ENCODE data around the gene NT5DC4.

Gene NT5DC4

DNA sequence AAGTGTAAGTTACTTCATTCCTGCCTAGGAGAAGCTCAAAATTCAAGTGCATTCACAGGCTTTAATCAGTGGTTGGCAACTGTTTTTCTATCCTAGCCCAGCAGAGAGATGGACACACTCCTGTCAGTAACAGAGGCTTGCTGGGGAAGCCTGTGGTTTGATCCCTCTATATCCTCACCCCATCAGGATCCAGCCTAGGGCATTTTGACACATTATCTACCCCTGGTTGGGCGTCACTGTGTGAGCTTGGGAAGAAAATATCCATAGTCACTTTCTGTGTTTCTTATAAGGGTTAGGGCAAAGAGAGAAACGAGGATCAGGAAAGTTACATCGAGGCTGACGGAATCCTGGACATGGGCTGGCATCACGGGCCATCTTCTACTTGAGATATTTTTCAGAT lies 10.0 kb downstream of the NT5DC4 start:
- no peaks in the 10 kb centered on the region for H3K4me1 ChIP-seq (ENCODE audit: insufficient read depth, low read length)
- no peaks in the 10 kb centered on the region for H3K27me3 ChIP-seq (ENCODE audit: insufficient read depth, low read length)
- H3K4me3 ChIP-seq (ENCODE audit: low read length) = no peak overlapping the region
- no peaks in the 10 kb centered on the region for H3K36me3 ChIP-seq (ENCODE audit: insufficient read depth, low read length)
- no peaks in the 10 kb centered on the region for H3K9me3 ChIP-seq (ENCODE audit: low read length)
- H2AFZ ChIP-seq (ENCODE audit: low read depth, low read length) = no peak overlapping the region

DNA sequence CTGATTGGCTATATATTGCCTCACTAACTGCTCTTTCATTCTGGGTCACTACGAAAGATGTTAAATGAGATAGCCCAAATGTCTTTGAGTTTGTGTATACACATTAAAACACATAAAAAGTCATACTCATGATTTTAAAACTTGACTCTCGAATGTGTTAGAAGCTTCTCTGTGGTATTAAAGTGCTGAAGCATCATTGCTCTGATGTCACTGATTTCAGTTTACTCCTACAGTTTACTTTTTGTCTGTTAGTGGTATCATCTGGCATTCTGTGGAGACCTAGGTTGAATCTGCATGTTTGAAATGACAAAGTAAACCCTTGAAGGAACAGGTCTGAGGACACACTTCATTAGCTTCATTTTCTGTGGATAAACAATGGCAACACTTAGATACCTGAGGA lies 10.7 kb downstream of the NT5DC4 start:
- no peak overlapping the region for H2AFZ ChIP-seq (ENCODE audit: low read depth, low read length)
- H3K9me3 ChIP-seq (ENCODE audit: low read length) = no peaks in the 10 kb centered on the region
- H3K4me1 ChIP-seq (ENCODE audit: insufficient read depth, low read length) = no peaks in the 10 kb centered on the region
- no peaks in the 10 kb centered on the region for H3K27me3 ChIP-seq (ENCODE audit: insufficient read depth, low read length)
- H3K4me3 ChIP-seq (ENCODE audit: low read length) = no peak overlapping the region
- H3K36me3 ChIP-seq (ENCODE audit: insufficient read depth, low read length) = no peaks in the 10 kb centered on the region

DNA sequence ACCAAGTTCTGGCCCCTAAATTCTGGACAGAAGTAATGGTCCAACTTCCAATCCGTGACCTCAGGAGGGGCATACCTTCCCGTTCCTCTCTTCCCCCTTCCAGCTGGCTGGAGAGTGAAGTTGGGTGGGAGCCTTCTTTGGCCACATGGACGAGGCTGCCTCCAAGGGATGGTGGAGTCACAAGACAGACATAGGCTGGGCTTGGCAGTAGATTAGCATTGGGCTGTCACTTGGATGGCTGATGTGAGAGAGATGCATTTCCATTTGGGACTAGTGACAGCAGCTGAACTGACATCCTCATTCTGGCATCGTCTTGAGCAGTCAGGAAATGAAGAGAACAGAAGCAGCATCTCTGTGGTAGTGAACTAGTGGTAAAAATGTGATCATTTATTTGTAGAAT lies 12.6 kb downstream of the NT5DC4 start:
- H3K27me3 ChIP-seq (ENCODE audit: insufficient read depth, low read length) = no peaks in the 10 kb centered on the region
- no peaks in the 10 kb centered on the region for H3K9me3 ChIP-seq (ENCODE audit: low read length)
- peaks cover 7% of the 10 kb centered on the region for H3K36me3 ChIP-seq (ENCODE audit: insufficient read depth, low read length)
- H3K4me1 ChIP-seq (ENCODE audit: insufficient read depth, low read length) = no peaks in the 10 kb centered on the region
- no peak overlapping the region for H2AFZ ChIP-seq (ENCODE audit: low read depth, low read length)
- H3K4me3 ChIP-seq (ENCODE audit: low read length) = no peak overlapping the region

DNA sequence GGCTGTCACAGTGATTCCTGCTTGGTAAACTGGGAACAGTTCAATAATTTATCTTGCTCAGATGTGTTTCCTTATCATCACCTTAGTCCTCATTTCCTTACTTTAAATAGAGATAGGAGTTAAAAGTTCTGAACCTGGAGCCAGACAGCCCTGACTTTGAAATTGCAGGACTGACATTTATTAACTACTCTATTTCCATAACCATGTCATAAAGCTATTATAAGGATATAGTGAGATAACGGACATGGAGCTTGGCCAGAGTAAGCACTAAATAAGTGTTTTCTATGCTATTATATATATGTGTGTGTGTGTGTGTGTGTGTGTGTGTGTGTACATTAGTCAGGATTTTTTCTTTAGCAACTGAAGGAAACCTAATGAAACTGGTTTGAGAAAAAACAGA lies 13.1 kb downstream of the NT5DC4 start:
- H3K36me3 ChIP-seq (ENCODE audit: insufficient read depth, low read length) = peaks cover 11% of the 10 kb centered on the region
- no peak overlapping the region for H3K4me3 ChIP-seq (ENCODE audit: low read length)
- H2AFZ ChIP-seq (ENCODE audit: low read depth, low read length) = no peak overlapping the region
- no peaks in the 10 kb centered on the region for H3K4me1 ChIP-seq (ENCODE audit: insufficient read depth, low read length)
- H3K27me3 ChIP-seq (ENCODE audit: insufficient read depth, low read length) = no peaks in the 10 kb centered on the region
- H3K9me3 ChIP-seq (ENCODE audit: low read length) = no peaks in the 10 kb centered on the region

DNA sequence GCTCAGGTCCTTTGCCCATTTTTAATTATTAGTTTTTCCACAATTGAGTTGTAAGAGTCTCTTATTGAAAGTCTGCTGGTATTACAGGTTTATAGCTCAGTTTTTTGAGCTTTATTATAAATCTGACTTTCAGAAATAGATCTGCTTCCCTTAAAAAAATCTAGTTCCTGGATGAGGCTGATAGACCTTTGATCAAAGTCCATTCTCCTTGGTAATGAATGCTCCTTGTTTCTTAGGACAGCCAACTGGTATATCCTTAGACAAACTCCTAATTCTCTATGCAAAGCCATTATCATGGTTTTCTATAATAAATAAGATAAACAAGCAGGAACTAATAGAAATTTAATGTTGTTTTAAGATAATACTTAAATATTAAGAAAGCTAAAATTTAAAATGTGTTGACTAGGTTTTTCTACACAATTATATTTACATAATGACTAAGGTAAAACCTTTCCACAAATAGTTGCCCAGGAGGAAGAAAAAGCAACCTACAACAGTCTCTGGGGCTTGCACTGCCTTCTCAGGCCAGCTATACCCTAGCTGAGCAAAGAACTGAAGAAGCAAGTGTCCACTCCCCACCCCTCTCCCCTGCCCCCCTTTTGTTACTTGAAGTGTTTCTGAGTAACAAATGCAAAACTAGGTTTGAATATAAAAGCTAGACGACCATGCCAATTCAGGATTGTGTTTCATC lies 16.9 kb downstream of the NT5DC4 start:
- H3K36me3 ChIP-seq (ENCODE audit: insufficient read depth, low read length) = peaks cover 47% of the 10 kb centered on the region
- no peaks in the 10 kb centered on the region for H3K4me1 ChIP-seq (ENCODE audit: insufficient read depth, low read length)

DNA sequence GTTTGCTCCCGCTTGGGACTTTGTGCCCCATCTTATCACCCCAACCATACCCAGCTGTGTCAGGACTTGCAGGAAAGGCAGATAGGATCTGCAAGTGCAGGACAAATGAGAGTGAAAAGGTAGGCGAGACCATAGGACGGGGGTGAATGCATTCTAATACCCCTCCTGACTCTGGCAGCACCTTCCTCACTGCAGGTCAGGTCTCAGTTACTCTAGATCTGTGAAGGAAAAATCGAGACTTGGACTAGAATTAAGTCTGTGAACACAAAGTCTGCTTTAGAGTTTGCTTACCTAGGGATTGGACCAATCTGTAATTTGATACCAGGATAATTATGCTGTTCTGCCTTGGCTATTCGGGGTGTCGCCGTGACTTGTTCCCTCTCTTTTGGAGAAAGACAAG lies 19.7 kb downstream of the NT5DC4 start:
- Histone ChIP-seq H3K9me3 (ENCODE audit: low read length) (no peaks in the 10 kb centered on the region), H3K4me3 (ENCODE audit: low read length) (no peak overlapping the region), H2AFZ (ENCODE audit: low read depth, low read length) (no peak overlapping the region), H3K36me3 (ENCODE audit: insufficient read depth, low read length) (peaks cover 67% of the 10 kb centered on the region), H3K4me1 (ENCODE audit: insufficient read depth, low read length) (no peaks in the 10 kb centered on the region), H3K27me3 (ENCODE audit: insufficient read depth, low read length) (no peaks in the 10 kb centered on the region)

More for the DNA sequence above, 16.9 kb downstream of the NT5DC4 start:
- Histone ChIP-seq H3K9me3 (ENCODE audit: low read length) (no peaks in the 10 kb centered on the region), H2AFZ (ENCODE audit: low read depth, low read length) (no peak overlapping the region), H3K27me3 (ENCODE audit: insufficient read depth, low read length) (no peaks in the 10 kb centered on the region), H3K4me3 (ENCODE audit: low read length) (no peak overlapping the region)

DNA sequence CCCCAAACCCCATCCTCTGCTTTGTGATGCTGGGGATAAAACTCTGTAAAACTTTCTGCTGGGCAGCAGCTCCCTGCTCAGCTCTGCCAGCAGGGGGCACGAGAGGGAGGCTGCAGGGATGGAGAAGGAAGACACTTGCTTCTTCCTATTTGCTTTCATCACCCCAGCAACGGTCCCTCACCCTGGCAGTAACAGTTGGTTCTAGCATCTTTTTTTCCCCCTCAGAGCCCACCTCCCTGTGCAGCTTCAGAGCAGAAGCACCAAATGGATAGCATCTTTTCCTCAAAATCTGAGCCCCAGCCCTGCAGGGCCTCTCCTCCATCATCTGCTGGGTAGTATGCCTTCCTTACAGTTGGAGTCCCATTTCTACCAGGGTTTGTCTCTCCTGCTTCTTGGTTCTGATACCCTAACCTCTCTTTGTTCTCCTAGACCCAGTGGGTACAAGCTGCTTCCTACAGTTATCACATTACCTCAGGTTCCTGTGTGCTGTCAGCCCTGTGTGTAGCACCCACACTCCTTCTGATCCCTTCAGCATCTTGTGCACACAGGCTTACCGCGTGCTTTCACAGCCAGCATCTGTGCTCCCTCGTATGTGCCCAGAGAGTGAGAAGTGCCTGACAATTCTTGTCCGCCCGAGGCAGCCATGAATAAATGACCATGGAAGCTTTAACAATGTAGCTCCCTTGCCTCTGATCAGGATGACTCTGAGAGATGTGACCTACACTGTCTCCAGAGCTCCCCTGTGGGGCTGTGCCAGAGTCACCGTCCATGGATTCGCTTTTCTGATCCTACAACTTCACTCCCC lies 29.1 kb downstream of the NT5DC4 start:
- no peak overlapping the region for H3K4me3 ChIP-seq (ENCODE audit: low read length)
- H3K27me3 ChIP-seq (ENCODE audit: insufficient read depth, low read length) = no peaks in the 10 kb centered on the region
- no peak overlapping the region for H2AFZ ChIP-seq (ENCODE audit: low read depth, low read length)
- H3K36me3 ChIP-seq (ENCODE audit: insufficient read depth, low read length) = peaks cover 66% of the 10 kb centered on the region
- no peaks in the 10 kb centered on the region for H3K9me3 ChIP-seq (ENCODE audit: low read length)
- peaks cover 7% of the 10 kb centered on the region for H3K4me1 ChIP-seq (ENCODE audit: insufficient read depth, low read length)

DNA sequence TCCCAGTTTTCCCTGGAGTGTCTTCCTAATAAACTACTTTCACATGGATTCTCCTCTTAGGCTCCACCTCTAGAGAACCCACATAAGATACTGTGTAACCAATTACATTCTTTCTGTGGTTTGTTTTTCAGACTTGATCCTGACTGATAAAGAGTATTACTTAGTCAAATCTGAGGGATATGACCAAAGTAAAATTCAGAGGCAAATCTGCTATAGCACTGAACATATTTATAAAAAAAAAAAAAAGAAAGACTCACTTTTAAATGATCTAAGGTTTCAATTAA lies 29.7 kb downstream of the NT5DC4 start:
- Histone ChIP-seq H3K4me3 (ENCODE audit: low read length) (no peak overlapping the region), H3K27me3 (ENCODE audit: insufficient read depth, low read length) (no peaks in the 10 kb centered on the region), H3K36me3 (ENCODE audit: insufficient read depth, low read length) (peaks cover 68% of the 10 kb centered on the region), H3K4me1 (ENCODE audit: insufficient read depth, low read length) (peaks cover 7% of the 10 kb centered on the region), H3K9me3 (ENCODE audit: low read length) (no peaks in the 10 kb centered on the region), H2AFZ (ENCODE audit: low read depth, low read length) (no peak overlapping the region)

DNA sequence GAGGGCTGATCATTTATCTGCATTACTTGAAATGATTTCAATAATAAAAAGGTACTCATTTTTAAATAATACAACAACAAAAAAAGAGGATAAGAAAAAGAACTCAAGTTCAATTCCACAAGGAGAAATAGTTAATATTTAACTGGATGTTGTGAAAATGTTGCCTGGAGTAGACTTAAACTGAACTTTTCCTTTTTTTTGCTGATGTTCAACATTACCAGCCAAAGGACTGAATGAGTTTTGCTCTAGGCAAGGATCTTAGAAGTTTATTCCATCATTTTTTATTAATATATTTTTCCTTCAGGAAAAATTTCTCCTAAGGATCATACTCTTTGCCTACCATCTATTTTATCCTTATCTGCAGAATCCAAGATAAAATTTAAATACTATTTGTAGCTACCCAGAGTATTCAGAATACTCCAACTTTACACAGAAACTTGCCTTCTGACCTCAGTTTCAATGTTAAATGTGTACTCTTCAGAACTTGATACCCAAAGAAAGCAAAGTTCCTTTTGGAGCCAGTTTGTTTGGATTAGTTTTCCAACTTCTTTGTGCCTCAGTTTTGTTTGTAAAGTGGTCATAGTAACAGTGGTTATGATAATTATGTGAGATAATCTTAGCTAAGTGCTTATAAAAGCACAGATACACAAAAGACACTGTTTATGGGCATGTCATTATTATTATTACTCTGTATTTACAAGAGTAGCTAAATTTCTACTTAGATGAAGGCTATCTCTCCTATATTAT lies 30.8 kb downstream of the NT5DC4 start:
- H3K9me3 ChIP-seq (ENCODE audit: low read length) = no peaks in the 10 kb centered on the region
- no peak overlapping the region for H3K4me3 ChIP-seq (ENCODE audit: low read length)
- H3K27me3 ChIP-seq (ENCODE audit: insufficient read depth, low read length) = no peaks in the 10 kb centered on the region
- peaks cover 71% of the 10 kb centered on the region for H3K36me3 ChIP-seq (ENCODE audit: insufficient read depth, low read length)
- peaks cover 7% of the 10 kb centered on the region for H3K4me1 ChIP-seq (ENCODE audit: insufficient read depth, low read length)
- no peak overlapping the region for H2AFZ ChIP-seq (ENCODE audit: low read depth, low read length)

DNA sequence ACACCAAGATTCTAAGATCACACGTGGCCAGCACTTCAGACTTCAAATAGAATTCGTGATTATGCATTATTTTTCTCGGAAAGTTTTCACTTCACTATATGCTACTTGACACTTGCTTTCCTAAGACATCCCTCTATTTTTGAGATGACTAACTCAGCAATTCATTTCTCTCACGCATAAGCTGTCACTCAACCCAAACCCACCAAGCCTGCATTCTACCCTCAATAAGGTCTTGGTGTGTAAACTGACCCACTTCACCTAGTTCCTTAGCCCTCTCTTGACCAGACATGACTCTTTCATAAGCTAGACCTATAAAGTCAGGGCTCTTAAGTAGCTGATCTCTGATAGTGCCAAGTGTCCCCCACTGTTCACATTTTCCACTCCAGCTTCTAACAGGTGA lies 31.8 kb downstream of the NT5DC4 start:
- Histone ChIP-seq H3K9me3 (ENCODE audit: low read length) (no peaks in the 10 kb centered on the region), H3K27me3 (ENCODE audit: insufficient read depth, low read length) (no peaks in the 10 kb centered on the region), H3K4me1 (ENCODE audit: insufficient read depth, low read length) (peaks cover 7% of the 10 kb centered on the region), H2AFZ (ENCODE audit: low read depth, low read length) (no peak overlapping the region), H3K36me3 (ENCODE audit: insufficient read depth, low read length) (peaks cover 74% of the 10 kb centered on the region), H3K4me3 (ENCODE audit: low read length) (no peak overlapping the region)

DNA sequence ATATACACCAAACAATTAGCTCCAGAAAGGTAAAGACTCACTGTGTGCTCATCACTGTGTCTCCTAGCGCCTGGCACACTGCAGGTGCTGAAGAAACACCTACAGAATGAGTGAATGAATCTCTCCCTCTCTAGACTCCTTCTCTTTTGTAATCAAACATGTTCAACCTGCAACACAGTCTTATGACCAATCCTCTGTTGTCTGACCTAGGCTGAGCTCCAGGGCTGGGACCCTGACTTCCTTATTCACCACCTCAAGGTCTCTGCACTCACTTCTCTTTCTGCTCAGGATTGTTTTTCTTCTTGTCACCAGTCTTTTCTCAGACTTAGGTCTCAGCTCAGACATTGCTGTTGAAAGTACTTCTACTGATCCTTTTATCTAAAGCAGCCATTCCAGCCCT lies 33.7 kb downstream of the NT5DC4 start:
- Histone ChIP-seq H3K27me3 (ENCODE audit: insufficient read depth, low read length) (no peaks in the 10 kb centered on the region), H3K4me3 (ENCODE audit: low read length) (no peak overlapping the region), H3K36me3 (ENCODE audit: insufficient read depth, low read length) (peaks cover 85% of the 10 kb centered on the region), H3K4me1 (ENCODE audit: insufficient read depth, low read length) (peaks cover 7% of the 10 kb centered on the region), H3K9me3 (ENCODE audit: low read length) (no peaks in the 10 kb centered on the region), H2AFZ (ENCODE audit: low read depth, low read length) (no peak overlapping the region)

DNA sequence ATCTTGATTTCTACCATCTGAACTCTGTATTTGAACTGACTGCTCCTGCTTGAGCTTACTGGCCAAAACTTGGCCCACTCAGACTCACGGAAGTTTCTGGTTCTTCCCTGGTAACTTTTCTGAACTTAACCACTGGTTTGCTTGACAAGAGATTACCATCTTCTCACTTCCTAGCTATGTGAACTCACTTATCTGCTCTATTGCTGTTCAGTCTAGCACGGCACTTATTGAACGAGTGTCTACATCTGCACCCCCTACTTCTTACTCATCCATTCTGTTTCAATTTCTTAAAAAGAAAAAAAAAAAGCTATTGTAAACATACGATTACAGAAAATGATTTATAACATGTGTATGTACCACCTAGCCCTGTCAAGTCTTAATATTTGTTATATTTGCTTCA lies 34.6 kb downstream of the NT5DC4 start:
- Histone ChIP-seq H2AFZ (ENCODE audit: low read depth, low read length) (no peak overlapping the region), H3K27me3 (ENCODE audit: insufficient read depth, low read length) (no peaks in the 10 kb centered on the region), H3K4me1 (ENCODE audit: insufficient read depth, low read length) (peaks cover under 1% of the 10 kb centered on the region), H3K36me3 (ENCODE audit: insufficient read depth, low read length) (peaks cover 88% of the 10 kb centered on the region), H3K9me3 (ENCODE audit: low read length) (no peaks in the 10 kb centered on the region), H3K4me3 (ENCODE audit: low read length) (no peak overlapping the region)

DNA sequence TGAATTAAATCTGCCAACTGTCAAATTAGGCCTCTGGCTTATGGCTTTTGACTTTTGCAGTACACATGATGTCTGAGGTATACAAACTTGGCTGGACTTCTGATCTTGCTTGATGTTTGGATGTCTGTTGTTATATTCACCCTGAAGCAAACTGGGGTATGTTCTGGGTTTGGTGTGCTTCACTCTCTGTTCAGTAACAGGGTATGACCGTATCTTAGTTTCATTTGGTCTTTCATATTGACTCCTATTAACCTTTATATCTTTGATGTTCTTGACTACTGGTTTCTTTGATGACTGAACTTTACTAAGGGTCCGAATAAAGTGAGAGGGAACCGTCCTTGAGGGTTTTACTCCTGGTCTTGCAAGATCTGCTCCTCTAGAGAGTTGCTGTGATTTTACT lies 35.4 kb downstream of the NT5DC4 start:
- peaks cover 90% of the 10 kb centered on the region for H3K36me3 ChIP-seq (ENCODE audit: insufficient read depth, low read length)

More for the DNA sequence above, 35.4 kb downstream of the NT5DC4 start:
- no peak overlapping the region for H3K4me3 ChIP-seq (ENCODE audit: low read length)
- no peak overlapping the region for H2AFZ ChIP-seq (ENCODE audit: low read depth, low read length)
- no peaks in the 10 kb centered on the region for H3K4me1 ChIP-seq (ENCODE audit: insufficient read depth, low read length)
- no peaks in the 10 kb centered on the region for H3K9me3 ChIP-seq (ENCODE audit: low read length)
- no peaks in the 10 kb centered on the region for H3K27me3 ChIP-seq (ENCODE audit: insufficient read depth, low read length)

All from neuron (in vitro differentiated cells).